IPS DF 19.7 (cell line): ENCODE results near the gene CFAP20DC.

Experiments
- DNase-seq: peaks from one replicate; pipeline ENCODE4 v3.0.0-alpha.2; 2013; ENCODE audit warnings: low read depth, low spot score

CFAP20DC gene

DNA sequence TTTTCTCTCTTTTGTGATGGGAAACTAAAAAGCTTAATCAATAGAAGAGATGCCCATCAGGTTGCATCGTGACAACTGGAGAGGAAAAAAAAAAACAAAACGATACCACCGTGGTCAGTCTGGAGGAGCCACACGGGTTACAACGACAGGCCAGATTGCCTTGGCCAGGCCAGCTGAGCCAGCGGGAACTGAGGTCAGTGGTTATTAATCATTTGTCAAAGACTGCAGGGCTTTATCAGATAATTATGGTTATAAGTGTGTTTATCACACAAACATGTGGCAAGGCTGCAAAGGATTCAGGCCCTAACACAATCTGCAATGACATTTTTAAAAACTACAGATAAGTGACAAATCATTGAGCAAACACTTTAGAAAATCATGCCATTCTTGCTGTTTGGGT, 248.3 kb downstream of the CFAP20DC start:
- DNase-seq, result no peak

DNA sequence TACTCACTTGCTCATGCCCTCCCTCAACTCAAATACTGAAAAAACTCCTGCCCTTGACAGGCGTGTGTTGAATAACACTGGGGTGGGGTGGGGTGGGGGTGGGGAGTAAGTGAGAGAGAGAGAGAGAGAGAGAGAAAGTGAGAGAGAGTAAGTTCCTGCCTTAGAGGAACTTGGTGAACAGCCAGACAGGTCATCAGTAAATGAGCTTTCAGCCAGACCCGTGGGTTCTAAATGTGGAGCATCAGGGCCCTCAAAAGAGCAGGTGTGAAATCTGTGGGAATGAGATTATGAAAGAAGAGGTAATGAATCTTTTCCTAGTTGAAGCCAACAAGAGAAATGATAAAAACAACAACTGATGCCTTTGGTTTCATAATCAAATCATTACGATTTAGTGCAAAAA, 248.9 kb downstream of the CFAP20DC start:
- no peak for DNase-seq

DNA sequence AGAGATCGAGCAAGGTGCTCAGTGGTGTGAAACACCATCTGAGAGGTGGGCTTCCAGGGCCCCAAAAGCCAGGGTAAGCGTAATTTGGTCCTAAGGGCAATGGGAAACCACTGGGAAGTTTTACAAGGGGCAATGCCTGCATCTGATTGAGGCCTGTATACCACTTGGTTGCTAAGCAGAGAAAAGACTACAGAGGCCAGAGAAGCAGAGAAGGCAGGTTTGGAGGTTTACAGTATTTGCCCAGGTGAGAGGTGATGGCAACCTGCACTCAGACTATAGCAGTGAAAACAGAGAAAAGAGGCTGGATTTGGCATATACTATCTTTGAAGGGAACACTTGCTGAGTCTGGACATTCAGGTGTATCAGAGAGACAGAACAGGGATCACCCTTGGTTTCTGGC, 249.8 kb downstream of the CFAP20DC start:
- DNase-seq, result no peak

DNA sequence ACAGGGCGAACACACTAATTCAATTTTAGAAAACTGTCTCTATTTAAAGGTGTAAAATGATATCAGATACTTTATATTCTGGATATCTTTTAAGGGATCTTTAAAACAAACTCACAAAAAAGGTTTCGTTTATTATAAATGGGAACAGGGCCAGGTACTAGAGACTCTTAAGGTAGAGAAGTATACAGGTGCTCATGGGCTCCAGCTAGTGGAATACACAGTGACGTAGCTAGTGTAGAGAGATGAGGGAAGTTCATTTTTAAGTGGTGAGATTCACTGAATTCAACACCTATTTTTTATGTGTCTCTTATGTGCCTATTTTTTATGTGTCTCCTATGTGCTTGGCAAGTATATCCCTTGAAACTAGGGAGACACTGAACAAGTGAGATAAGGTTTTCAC, 250.6 kb downstream of the CFAP20DC start:
- no peak for DNase-seq

DNA sequence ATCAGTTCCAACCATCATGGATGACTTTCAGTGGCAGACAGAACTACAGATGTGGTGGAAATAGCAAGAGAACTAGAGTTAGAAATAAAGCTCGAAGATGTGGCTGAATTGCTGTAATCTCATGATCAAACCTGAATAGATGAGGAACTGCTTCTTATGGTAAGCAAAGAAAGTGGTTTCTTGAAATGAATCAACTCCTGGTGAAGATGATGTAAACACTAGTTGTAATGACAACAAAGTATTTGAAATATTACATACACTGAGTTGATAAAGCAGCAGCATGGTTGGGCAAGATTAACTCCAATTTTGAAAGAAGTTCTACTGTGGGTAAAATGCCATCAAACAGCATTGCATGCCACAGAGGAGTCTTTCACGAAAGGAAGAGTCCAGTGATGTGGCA, 251.5 kb downstream of the CFAP20DC start:
- DNase-seq, result no peak

DNA sequence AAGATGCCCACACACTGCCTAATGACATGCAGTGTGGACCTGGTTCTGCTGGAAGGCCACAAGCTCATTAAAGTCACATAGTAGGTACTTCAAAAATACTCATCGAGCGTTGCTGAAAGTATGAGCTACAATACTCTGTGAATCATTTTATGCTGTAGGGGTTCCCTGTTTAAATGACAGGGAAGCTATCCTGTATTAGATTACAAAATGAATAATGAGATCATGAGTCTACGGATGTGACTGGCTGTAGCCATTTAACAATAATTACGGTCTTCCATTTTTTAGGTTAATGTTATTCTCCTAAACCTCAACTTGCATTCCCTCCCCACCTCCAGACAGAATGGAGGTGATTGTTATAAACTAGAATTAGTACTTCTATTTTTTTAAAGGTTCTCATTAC, 255.1 kb downstream of the CFAP20DC start:
- no peak for DNase-seq

DNA sequence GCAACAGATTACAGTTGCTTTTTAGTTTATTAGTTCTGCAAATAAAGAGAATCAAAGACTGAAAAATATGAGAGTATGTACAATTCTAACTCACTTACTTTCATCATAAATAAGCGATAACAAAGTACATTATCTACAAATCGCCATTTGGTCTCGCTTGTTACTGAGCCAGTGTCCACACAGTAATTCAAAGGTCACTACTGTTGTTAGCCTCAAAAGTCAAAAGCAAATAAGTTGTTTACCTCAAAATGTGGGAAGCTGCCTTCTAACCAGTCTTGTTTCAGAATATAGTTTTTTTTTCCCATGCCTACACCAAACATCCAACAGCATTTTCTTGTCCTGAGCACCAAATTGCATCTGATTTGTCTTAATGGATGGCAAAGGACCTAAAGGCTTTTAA, 255.9 kb downstream of the CFAP20DC start:
- DNase-seq, result no peak

DNA sequence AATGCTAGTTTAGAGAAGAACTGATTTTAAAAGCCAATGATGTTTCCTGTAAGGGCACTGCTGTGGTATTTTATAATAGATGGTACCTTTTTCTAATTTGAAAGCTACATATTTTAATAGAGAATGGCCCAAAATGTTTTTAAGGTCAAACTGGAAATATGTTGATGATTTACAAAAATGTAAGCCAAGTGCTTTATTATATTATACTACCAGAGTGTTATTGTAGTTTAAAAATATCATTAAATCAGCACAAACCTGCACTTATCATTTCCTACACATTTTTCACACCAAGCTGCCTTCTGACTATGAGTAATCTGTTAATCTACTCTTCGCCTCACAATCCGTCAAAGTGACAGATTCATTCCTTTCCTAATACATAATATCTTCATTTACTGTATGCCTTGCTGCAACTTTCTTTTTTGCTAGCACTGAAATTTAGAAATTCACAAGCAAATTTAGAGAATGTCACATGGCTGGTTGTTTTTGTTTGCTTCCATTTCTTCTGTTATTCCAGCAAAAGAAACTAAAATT, 256.8 kb downstream of the CFAP20DC start:
- DNase-seq, result no peak

DNA sequence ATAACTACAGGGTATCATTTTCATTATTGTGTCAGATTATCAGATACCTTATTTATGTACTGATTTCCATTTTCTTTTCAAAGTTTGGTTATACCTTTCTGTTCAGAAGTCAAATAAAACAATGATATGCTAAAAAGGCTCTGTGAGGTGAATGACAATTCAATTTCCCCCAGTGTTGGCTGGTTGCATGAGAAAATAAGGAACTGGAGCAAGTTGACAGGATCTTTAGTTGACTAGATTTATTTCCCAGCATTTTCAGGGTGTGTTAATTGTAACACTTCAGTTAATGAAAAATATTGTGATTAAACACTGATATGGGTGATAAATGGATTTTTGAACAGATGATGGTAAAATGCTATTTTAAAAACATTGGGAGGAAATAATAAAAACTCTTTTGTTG, 260.4 kb downstream of the CFAP20DC start:
- no peak for DNase-seq

DNA sequence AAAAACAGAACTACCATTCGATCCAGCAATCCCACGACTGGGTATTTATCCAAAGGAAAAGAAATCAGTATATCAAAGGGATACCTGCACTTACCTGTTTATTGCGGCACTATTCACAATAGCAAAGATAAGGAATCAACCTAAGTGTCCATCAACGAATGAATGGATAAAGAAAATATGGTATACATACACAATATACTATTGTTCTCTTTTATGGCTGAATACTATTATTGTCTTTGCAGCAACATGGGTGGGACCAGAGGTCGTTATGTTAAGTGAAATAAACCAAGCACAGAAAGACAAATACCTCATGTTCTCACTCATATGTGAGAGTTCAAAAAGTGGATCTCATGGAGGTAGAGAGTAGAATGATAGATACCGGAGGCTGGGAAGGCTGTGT, 264.9 kb downstream of the CFAP20DC start:
- no peak for DNase-seq

DNA sequence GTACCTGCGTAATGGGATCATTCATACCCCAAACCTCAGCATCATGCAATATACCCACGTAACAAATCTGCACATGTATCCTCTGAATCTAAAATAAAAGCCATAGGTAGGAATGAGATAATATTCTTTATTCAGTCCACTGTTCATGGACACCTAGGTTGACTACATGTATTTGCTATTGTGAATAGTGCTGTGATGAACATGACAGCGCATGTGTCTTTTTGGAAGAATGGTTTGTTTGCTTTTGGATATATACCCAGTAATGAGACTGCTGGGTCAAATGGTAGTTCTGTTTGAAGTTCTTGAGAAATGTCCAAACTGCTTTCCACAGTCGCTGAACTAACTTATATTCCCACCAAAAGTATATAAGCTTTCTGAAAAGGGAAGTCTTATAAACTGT, 265.4 kb downstream of the CFAP20DC start:
- DNase-seq, result no peak

DNA sequence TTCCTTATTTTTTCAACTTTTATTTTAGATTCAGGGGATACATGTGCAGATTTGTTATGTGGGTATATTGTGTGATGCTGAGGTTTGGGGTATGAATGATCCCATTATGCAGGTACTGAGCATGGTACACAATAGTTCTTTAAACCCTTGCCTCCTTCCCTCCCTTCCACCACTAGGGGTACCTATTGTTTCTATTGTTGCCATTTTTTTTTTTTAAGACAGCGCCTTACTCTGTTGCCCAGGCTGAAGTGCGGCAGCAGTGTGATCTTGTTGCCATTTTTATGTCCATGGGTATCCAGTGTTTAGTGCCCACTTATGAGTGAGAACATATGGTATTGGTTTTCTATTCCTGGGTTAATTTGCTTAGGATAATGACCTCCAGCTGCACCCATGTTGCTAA, 266.0 kb downstream of the CFAP20DC start:
- DNase-seq, result no peak

DNA sequence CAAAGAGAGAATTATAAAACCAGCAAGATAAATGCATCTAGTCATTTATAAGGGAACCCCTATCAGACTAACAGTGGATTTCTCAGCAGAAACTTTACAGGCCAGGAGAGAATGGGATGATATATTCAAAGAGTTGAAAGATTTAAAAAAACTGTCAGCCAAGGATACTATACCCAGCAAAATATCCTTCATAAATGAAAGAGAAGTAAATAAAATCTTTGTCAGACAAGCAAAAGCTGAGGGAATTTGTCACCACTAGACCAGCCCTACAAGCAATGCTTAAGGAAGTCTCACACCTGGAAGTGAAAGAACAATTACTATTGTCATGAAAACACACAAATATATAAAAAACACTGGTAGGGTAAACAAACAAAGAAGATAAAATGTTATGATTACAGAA, 269.9 kb downstream of the CFAP20DC start:
- no peak for DNase-seq

DNA sequence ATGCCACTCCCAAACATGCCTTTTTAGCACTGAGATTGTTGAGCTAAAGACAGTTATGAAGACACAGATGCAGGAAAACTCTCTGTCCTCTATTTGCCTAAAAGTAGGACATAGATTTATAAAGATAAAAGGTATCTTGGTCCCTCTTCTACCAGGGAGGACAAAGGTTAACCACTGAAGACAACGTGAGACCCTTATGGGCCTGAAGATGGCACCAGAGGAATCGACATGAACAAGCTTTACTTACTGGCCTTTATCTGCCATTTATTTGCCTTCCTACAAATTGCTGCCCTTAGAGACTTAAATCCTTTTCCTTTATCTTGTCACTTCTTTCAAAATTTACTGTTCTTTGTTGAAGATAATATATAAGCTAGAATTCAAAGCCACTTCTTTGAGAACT, 273.6 kb downstream of the CFAP20DC start:
- DNase-seq, result peak; percentile 15

DNA sequence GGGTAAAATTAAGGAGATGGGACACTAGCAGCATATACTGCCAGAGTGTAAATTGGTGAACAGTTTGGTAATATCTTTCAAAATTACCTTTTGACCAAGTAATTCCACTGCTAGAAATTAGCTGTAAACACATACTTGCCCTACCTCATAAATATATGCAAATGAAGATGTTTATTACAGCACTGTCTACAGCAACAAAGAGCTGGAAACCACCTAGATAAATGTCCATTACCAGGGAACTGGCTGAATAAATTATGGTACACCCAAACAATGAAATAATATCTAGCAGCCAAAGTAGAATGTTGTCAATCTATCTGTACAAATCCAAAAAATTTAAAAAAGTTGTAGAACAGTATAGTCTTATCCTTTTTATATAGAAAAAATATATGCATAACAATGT, 277.4 kb downstream of the CFAP20DC start:
- DNase-seq, result no peak

DNA sequence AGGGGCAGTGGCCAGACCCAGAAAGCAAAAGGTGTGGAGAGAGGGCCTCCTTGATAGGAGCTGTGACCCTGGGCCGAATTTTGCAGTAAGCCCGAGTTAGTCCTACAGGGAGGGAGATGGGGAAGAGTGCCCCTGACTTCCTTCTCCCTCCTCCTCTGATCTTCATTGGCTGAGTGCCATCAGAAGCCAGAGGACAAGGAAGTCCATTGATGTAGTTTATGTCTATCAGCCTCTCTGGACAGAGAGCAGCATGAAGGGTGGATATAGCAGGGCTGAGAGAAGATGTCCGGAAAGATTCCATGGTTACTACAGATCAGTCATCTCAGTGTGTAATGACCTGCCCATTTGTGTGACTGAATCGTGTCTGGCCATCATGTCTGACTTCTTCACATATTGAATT, 280.8 kb downstream of the CFAP20DC start:
- no peak for DNase-seq

DNA sequence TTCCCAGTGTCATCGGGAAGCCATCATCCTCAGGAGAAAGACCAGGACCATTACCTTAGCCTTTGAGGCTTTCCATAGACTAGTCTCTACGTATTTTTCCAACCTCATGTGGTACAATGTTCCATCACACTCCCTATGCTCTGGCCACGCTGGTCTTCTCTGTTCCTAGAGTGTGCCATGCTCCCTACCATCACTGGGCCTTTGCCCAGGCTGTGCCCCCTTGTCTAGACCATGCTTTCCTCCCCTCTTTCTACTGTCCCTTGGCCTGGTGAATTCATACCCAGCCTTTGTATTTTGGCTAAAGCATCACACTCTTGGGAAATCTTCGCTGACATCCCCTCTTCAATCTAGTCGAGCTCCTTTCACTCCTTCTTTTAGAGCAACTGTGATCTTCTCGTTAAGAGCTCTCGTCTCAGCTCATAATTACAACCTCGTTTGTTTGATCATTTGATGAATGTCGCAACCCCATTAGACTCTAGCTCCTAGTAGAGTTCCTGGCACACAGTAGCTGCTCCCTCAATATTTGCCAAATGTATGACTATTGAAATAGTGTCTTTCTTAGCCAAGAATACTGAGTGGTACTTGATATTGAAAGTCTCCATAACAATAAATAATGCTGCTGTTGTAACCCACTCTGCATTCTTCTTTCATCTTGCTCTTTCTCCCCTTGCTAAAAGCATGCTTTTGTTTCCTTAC, 283.1 kb downstream of the CFAP20DC start:
- no peak for DNase-seq

DNA sequence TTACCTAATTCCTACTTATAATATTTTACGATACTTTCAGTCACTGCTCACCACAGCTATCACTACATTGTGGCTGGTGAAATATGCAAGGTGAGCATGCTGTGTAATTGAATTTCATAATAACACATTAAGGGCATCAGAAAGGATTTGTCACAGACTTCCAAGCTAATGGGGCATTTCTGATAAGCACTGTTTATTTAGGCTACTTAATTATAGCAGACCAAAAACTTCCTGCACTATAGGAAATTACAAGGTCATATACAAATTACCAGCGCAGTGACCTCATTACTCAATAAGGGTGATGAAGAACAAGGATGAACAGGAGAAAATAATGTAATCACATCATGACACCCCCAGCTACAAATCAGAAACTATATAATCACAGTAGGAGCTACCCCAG, 294.7 kb downstream of the CFAP20DC start:
- no peak for DNase-seq

DNA sequence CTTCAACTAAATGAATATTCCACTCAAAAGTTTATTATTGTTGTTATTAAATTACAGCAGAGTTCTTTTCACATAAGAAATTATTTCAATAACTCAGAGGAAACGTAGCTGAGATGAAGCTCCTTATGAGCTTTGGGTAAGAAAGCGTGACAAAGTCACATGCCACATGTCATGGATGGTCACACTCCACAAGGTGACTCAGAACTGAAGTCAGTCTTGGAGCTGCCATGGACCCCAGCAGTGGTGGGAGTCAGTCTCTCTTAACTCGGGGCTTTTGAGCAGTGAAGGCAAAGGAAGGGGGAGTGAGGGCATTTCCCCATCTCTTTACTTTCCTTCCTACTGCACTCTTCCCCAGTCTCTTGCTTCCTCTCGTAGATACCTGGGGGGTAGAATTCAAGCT, 295.8 kb downstream of the CFAP20DC start:
- no peak for DNase-seq

DNA sequence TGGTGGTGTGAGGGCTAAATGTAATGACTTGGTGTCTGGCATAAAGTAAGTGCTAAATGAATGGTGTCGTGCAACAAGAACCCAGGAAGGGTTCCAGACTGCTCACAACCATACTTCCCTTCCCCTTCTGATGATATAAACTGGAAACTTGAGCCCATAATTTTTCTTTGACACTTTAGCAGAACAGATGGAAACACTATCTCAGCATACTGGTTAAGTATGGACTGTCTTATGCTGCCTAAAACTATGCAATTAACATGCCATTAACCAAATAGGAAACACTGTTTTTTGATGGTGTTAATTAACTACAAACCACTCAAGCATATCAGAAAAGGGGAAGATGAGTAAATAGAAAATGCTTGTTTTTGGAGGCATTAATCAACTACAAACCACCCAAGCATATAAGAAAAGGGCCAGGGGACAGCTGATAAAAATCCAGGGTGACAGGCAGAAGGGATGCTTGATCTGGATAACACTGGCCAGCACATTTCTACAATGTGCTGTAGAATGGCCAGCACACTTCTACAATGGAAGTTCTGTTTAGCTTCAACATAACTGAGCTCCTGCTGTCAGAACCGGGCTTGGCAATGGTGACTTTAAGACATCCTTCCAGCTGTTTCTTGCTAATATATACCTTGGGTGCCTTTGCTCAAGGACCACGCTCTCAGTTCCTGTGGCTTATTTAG, 297.8 kb downstream of the CFAP20DC start:
- no peak for DNase-seq

DNA sequence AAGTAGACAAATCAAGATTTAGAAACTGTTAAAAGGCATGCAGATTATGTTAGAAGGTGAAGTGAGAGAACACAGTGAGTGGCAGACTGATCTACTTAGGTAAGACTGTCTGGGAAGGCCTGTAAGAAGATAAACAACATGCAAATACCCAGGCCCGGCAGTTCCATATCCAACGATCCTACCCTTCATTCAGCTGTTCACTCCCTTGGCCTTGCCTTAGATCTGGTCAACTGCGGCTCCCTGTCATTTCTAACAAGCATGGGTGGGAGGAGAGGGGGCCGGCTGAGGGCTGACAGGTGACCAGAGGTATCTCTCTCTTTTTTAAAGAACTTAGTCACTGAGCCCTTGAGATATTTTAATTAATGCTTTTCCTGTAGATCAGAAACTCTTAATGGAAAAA, 298.6 kb downstream of the CFAP20DC start:
- no peak for DNase-seq

DNA sequence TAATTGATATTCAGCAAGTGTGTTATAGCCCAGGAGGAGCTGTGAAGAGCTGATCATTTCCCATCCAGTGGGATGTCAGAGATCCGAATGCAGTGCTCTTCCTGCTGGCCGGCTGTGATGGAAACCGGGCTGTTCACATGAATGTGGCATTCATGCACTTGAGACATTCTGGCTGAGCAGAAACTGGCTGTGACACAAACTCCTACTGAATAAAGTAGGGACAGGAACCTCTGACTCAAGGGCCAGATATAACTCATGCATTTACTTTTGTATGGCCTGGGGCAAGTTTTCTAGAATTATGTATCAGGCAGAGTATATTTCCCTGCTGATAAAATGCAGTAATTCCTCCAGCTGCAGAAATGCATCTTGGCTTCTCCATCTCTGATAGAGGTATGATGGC, 299.9 kb downstream of the CFAP20DC start:
- no peak for DNase-seq

DNA sequence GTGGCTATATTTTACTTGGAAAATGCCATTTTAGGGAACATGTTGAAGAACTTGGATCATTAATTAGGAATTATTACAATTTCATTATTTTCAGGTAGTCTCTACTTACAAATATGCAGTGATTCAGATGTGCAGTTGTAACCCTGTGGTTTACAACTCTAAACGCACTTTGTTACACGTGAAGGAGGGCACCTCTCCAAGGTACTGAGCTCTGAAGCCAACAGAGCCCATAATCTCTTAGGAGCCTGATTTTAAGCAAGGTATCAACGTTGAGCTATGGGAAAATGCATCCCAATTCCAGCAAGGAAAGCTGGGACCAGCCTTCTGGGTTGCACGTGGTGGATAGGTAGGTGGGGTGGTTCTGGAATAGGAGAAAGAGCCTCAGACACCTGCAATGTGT, 301.8 kb downstream of the CFAP20DC start:
- no peak for DNase-seq
